ENCODE measurements around the gene CARD10. TPM values are rescaled to one million over a fixed set of nuclear protein-coding genes. Genes with fewer than 3 reads are reported as not detected.

The CARD10 gene
- total and polyA plus RNA-seq, 4 donors = 6.8 to 16.3 (median 10.2) TPM

DNA sequence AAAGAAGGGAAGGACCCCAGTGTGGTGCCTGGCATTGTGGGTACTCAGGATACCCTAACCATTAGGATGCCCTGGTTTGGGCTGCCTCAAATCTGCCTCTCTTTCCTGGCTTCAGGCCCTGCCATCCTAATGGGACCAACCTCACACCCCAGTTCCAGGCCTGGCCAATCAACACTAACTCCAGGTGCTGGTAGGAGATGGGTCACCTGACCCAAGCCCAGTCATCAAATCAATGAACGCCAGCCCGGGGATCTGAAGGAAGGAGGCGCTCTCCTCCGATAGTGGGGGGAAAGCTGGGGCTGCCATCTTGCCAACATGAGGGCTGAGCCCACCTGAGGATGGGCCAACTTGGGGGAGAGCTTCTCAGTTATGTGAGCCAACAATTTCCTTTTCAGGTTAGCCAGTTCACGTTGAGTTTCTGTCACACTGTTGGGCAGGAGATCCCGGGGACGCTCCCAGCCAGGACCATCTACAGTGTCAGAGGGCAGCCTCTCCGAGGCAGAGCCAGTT is 45.7 kb downstream of the CARD10 start:
- peaks cover 0 to 33% (median 0%) of the 10 kb centered on the region in 4 donors for H3K36me3 ChIP-seq (ENCODE audit: control insufficient read depth in 4 of 4, insufficient read depth in 4 of 4, low read length in 4 of 4)
- 81 to 88% methylated on average over 8 of the region's 8 CpGs for whole genome bisulfite sequencing, 2 donors
- ATAC-seq (ENCODE audit: insufficient read depth, low FRiP score) = no peak

DNA sequence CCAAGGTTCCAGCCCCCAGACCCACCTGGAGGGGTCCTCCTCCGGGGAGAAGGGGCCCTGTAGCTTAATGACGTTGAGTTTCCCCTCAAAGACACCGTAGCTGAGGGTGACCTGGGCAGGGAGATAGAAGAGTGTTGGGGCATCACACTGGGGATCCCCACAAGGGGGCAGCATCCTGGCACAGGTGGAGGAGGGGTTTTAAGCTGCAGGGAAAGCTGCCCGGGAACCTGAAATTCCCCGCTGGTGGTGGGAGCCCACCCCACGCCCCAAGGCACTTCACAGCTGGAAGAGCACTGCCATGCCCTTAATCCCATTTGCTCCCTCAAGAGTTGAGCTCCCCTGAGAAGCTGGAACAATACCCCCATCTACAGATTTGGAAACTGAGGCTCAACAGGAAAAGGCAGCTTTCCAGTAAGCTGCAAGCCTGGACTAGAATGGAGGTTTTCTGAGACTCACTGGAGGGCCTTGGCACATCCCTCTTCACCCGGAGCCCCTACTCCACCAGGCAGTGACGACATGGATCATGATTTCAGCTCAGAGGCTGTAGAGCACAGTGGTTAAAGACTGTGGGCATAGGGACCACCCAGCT is 46.7 kb downstream of the CARD10 start:
- Histone ChIP-seq H3K9ac (ENCODE audit: insufficient read depth in 1 of 2, low read length in 2 of 2) (no peak overlapping the region), H3K4me1 (ENCODE audit: control insufficient read depth in 5 of 5, insufficient read depth in 5 of 5, low read length in 5 of 5) (no peaks in the 10 kb centered on the region), H3K4me3 (no peak overlapping the region), H3K27me3 (ENCODE audit: control insufficient read depth in 3 of 3, insufficient read depth in 3 of 3, low read length in 2 of 3) (no peaks in the 10 kb centered on the region), H3K27ac (ENCODE audit: low read depth in 1 of 2, low read length in 1 of 2) (no peak overlapping the region), H3K9me3 (ENCODE audit: control insufficient read depth in 4 of 4, insufficient read depth in 3 of 4, low read length in 3 of 4) (no peaks in the 10 kb centered on the region), H3K36me3 (ENCODE audit: control insufficient read depth in 4 of 4, insufficient read depth in 4 of 4, low read length in 4 of 4) (peaks cover 0 to 34% (median 0%) of the 10 kb centered on the region in 4 donors)
- no peak for DNase-seq
- TF ChIP-seq, protein P1, sequence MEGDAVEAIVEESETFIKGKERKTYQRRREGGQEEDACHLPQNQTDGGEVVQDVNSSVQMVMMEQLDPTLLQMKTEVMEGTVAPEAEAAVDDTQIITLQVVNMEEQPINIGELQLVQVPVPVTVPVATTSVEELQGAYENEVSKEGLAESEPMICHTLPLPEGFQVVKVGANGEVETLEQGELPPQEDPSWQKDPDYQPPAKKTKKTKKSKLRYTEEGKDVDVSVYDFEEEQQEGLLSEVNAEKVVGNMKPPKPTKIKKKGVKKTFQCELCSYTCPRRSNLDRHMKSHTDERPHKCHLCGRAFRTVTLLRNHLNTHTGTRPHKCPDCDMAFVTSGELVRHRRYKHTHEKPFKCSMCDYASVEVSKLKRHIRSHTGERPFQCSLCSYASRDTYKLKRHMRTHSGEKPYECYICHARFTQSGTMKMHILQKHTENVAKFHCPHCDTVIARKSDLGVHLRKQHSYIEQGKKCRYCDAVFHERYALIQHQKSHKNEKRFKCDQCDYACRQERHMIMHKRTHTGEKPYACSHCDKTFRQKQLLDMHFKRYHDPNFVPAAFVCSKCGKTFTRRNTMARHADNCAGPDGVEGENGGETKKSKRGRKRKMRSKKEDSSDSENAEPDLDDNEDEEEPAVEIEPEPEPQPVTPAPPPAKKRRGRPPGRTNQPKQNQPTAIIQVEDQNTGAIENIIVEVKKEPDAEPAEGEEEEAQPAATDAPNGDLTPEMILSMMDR (IDR thresholded peaks at IDR 0.05; ENCODE audit: control extremely low read depth, extremely low read depth) = no peak
- no peak for ATAC-seq (ENCODE audit: insufficient read depth, low FRiP score)
- 41 to 57% methylated on average over 8 of the region's 8 CpGs for WGBS, 2 donors

More for the DNA sequence above, 45.7 kb downstream of the CARD10 start:
- Histone ChIP-seq H3K4me1 (ENCODE audit: control insufficient read depth in 5 of 5, insufficient read depth in 5 of 5, low read length in 5 of 5) (no peaks in the 10 kb centered on the region), H3K9me3 (ENCODE audit: control insufficient read depth in 4 of 4, insufficient read depth in 3 of 4, low read length in 3 of 4) (no peaks in the 10 kb centered on the region), H3K27me3 (ENCODE audit: control insufficient read depth in 3 of 3, insufficient read depth in 3 of 3, low read length in 2 of 3) (no peaks in the 10 kb centered on the region), H3K27ac (ENCODE audit: low read depth in 1 of 2, low read length in 1 of 2) (no peak overlapping the region), H3K9ac (ENCODE audit: insufficient read depth in 1 of 2, low read length in 2 of 2) (no peak overlapping the region), H3K4me3 (no peak overlapping the region)
- DNase-seq = no peak
- TF ChIP-seq, protein P1 (IDR thresholded peaks at IDR 0.05; ENCODE audit: control extremely low read depth, extremely low read depth) = no peak

DNA sequence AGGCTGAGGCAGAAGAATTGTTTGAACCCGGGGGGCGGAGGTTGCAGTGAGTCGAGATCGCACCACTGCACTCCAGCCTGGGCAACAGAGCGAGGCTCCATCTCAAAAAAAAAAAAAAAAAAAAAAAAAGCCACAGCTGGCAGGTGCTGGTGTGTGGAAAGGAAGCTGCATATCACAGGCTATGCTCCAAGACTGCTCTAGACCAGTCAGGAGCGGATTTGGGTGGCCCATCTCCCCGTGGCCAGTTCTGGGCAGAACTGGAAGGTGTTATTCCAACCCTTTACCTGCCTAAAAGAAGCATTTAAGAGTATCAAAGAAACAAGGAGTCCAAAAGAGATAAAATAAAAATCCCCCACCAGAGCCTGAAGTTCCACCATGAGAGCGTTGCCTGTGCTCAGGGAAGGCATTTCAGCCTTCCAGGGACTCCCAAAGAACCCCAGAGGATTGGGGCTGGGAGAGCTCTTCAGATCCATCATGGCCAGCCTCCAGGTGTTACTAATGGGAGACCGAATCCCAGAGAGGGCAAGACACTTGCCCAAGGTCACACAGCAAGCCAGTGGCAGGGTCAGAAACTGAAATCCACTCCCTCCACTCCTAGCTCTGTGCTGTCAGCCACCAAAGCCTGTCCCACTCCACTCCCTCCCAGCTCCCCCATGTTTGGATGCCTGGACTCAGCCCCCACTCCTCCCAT is 47.3 kb downstream of the CARD10 start:
- WGBS, 2 donors = 93% methylated on average over 9 of the region's 9 CpGs
- TF ChIP-seq, protein P1 (IDR thresholded peaks at IDR 0.05; ENCODE audit: control extremely low read depth, extremely low read depth) = no peak
- DNase-seq (no peak), ATAC-seq (ENCODE audit: insufficient read depth, low FRiP score) (no peak)
- no peak overlapping the region for H3K4me3 ChIP-seq
- peaks cover 0 to 34% (median 0%) of the 10 kb centered on the region in 4 donors for H3K36me3 ChIP-seq (ENCODE audit: control insufficient read depth in 4 of 4, insufficient read depth in 4 of 4, low read length in 4 of 4)
- no peak overlapping the region for H3K27ac ChIP-seq (ENCODE audit: low read depth in 1 of 2, low read length in 1 of 2)
- H3K27me3 ChIP-seq (ENCODE audit: control insufficient read depth in 3 of 3, insufficient read depth in 3 of 3, low read length in 2 of 3) = no peaks in the 10 kb centered on the region
- no peak overlapping the region for H3K9ac ChIP-seq (ENCODE audit: insufficient read depth in 1 of 2, low read length in 2 of 2)
- no peaks in the 10 kb centered on the region for H3K9me3 ChIP-seq (ENCODE audit: control insufficient read depth in 4 of 4, insufficient read depth in 3 of 4, low read length in 3 of 4)
- H3K4me1 ChIP-seq (ENCODE audit: control insufficient read depth in 5 of 5, insufficient read depth in 5 of 5, low read length in 5 of 5) = no peaks in the 10 kb centered on the region

All from lung (tissue), 12 donors.